K562 (cell line): ENCODE measurements around the gene CTIF. TPM values are rescaled to one million over a fixed set of nuclear protein-coding genes. Genes with fewer than 3 reads are reported as not detected.

Source experiments
- ATAC-seq: fragments of 200-7000 bp; cut with Tn5 transposase; 3 replicates; pipeline ENCODE4 v1.9.1; 2020; ENCODE audit warnings: moderate library complexity
- BruUV-seq: library from RNA; stranded (reverse); fragments of 400-500 nt; replicated peaks from 2 replicates; lab custom pipeline; 2021; lab: Mats Ljungman, UMichigan
- CTCF ChIA-PET: fragments of 300-600 bp; formaldehyde crosslinking; extraction: SDS; loops from one replicate; lab custom pipeline; 2021; ENCODE audit warnings: low intra/inter-chr PET ratio; lab: Yijun Ruan, JAX
- POLR2A ChIA-PET: fragments of 300-600, 350-650 bp; sonication (Branson Sonifier 250); formaldehyde crosslinking; extraction: SDS; loops from one replicate; lab custom pipeline; 2021; ENCODE audit warnings: antibody characterized with exemption, inconsistent platforms; lab: Yijun Ruan, JAX
- DNase-seq, 4 experiments: peaks; one replicate each; pipeline versions ENCODE4 v3.0.0 to v3.0.0-alpha.2; 2011 to 2018; ENCODE audit warnings: low spot score in 3 of 4, mixed read lengths in 3 of 4; ENCODE audit errors: extremely low read depth in 1 of 4
- FAIRE-seq: peaks from 2 replicates; lab custom pipeline; 2011; peaks lifted over from hg19 to GRCh38; lab: Jason Lieb, UNC
- H2AFZ ChIP-seq: 2 replicates; pipeline ENCODE4 v1.6.0; 2011; ENCODE audit warnings: low read depth, low read length, control low read depth, inconsistent platforms
- H3K27ac ChIP-seq: fragments of 200-600 bp; 3 replicates; pipeline ENCODE4 v1.8.0; 2011; ENCODE audit warnings: low read depth, mild to moderate bottlenecking, control low read depth, inconsistent platforms, low read length, moderate library complexity, mixed read lengths; ENCODE audit errors: extremely low read depth
- H3K27me3 ChIP-seq, 2 experiments: fragments of 300-600 bp in 1 of 2; 2 replicates in 1 of 2; 3 replicates in 1 of 2; pipeline versions ENCODE4 v1.6.0 to v1.8.0; 2011; ENCODE audit warnings: inconsistent platforms in 2 of 2, low read length in 2 of 2, mild to moderate bottlenecking in 1 of 2, mixed read lengths in 1 of 2, moderate library complexity in 1 of 2; ENCODE audit not compliant: control insufficient read depth in 2 of 2, insufficient read depth in 2 of 2
- H3K36me3 ChIP-seq: fragments of 300-600 bp; 3 replicates; pipeline ENCODE4 v1.8.0; 2011; ENCODE audit warnings: mild to moderate bottlenecking, low read length, inconsistent platforms; ENCODE audit not compliant: control insufficient read depth, insufficient read depth
- H3K4me1 ChIP-seq, 2 experiments: fragments of 200-600 bp in 1 of 2; replicated peaks in 1 of 2; 2 replicates in 1 of 2; 3 replicates in 1 of 2; pipeline versions ENCODE4 v1.5.1 to v1.8.0; 2011; ENCODE audit warnings: inconsistent platforms in 2 of 2, low read length in 2 of 2, mild to moderate bottlenecking in 1 of 2, mixed read lengths in 1 of 2, moderate library complexity in 1 of 2; ENCODE audit not compliant: control insufficient read depth in 2 of 2, insufficient read depth in 2 of 2
- H3K4me2 ChIP-seq: 2 replicates; pipeline ENCODE4 v1.6.1; 2011; ENCODE audit warnings: low read length, control low read depth, inconsistent platforms, mixed read lengths; ENCODE audit not compliant: insufficient read depth
- H3K4me3 ChIP-seq: fragments of 200-600 bp; sonication (generic), shearing (Covaris generic); 2 replicates; pipeline ENCODE4 v1.5.1; 2016; ENCODE audit warnings: control low read depth, inconsistent platforms
- H3K79me2 ChIP-seq: fragments of 200-600 bp; 3 replicates; pipeline ENCODE4 v1.8.0; 2011; ENCODE audit warnings: low read length, inconsistent platforms; ENCODE audit not compliant: control insufficient read depth, insufficient read depth
- H3K9ac ChIP-seq, 2 experiments: 2 replicates each; pipeline versions ENCODE4 v1.6.0 to v1.6.1; 2011; ENCODE audit warnings: low read depth in 2 of 2, low read length in 2 of 2, control low read depth in 1 of 2, inconsistent platforms in 1 of 2, mild to moderate bottlenecking in 1 of 2, mixed read lengths in 1 of 2; ENCODE audit not compliant: insufficient read depth in 1 of 2
- H3K9me1 ChIP-seq: one replicate; pipeline ENCODE4 v1.6.0; 2011; ENCODE audit warnings: inconsistent platforms, mild to moderate bottlenecking, low read length, moderate library complexity; ENCODE audit not compliant: control insufficient read depth, insufficient read depth
- H3K9me3 ChIP-seq: replicated peaks from 2 replicates; pipeline ENCODE4 v1.5.1; 2011; ENCODE audit warnings: low read depth, low read length, inconsistent platforms; ENCODE audit not compliant: control insufficient read depth, insufficient read depth
- H4K20me1 ChIP-seq: replicated peaks from 2 replicates; pipeline ENCODE4 v1.6.1; 2011; ENCODE audit warnings: low read length, inconsistent platforms, mixed read lengths; ENCODE audit not compliant: control insufficient read depth, insufficient read depth
- ATF6 ChIP-seq: sonication (generic); formaldehyde crosslinking; IDR thresholded peaks from 2 replicates; pipeline ENCODE4 v1.4.0; 2020; ENCODE audit warnings: mild to moderate bottlenecking, missing genetic modification reagents
- CBFA2T3 ChIP-seq: fragments of 450-650 bp; IDR thresholded peaks from 2 replicates; pipeline ENCODE4 v1.6.1; 2017
- CREM ChIP-seq: IDR thresholded peaks from 2 replicates; pipeline ENCODE4 v1.6.1; 2014; ENCODE audit warnings: antibody characterized with exemption, low read depth
- E2F5 ChIP-seq: sonication (generic); formaldehyde crosslinking; IDR thresholded peaks from 2 replicates; pipeline ENCODE4 v1.8.0; 2022; ENCODE audit warnings: mild to moderate bottlenecking, missing genetic modification reagents
- ETV1 ChIP-seq: fragments of 450-650 bp; conservative IDR thresholded peaks from 2 replicates; pipeline ENCODE4 v1.6.1; 2016; ENCODE audit warnings: missing genetic modification characterization, control low read depth, low read depth, missing compliant biosample characterization
- HMGN3 ChIP-seq: IDR thresholded peaks from 2 replicates; pipeline ENCODE4 v1.6.1; 2011; ENCODE audit warnings: borderline replicate concordance, low read depth, mild to moderate bottlenecking, mixed read lengths, low read length; ENCODE audit not compliant: insufficient read length; ENCODE audit errors: extremely low read depth
- JUN ChIP-seq, 2 experiments: sonication (generic) in 1 of 2; formaldehyde crosslinking in 1 of 2; IDR thresholded peaks; 2 replicates each; pipeline versions ENCODE4 v1.6.1 to v1.8.0; 2012 to 2022; ENCODE audit warnings: borderline replicate concordance in 2 of 2, mild to moderate bottlenecking in 2 of 2, improper control_type of control experiment in 1 of 2, low read depth in 1 of 2, low read length in 1 of 2, missing genetic modification reagents in 1 of 2
- MNT ChIP-seq, 2 experiments: fragments of 450-650 bp; conservative IDR thresholded peaks; 2 replicates each; pipeline ENCODE4 v1.6.1; 2017; ENCODE audit warnings: mild to moderate bottlenecking in 2 of 2, moderate library complexity in 2 of 2
- NKRF ChIP-seq: fragments of 450-650 bp; IDR thresholded peaks from 2 replicates; pipeline ENCODE4 v1.6.1; 2016; ENCODE audit warnings: borderline replicate concordance
- PREB ChIP-seq: sonication (generic); formaldehyde crosslinking; IDR thresholded peaks from 2 replicates; pipeline ENCODE4 v1.8.1; 2023; ENCODE audit warnings: mild to moderate bottlenecking, missing genetic modification reagents
- ZNF551 ChIP-seq: fragments of 250-450 bp; sonication (Bioruptor Pico); IDR thresholded peaks from 2 replicates; pipeline ENCODE4 v1.5.0; 2021; ENCODE audit warnings: mild to moderate bottlenecking, moderate library complexity
- ZNF699 ChIP-seq: fragments of 250-450 bp; sonication (Bioruptor Pico); IDR thresholded peaks from 2 replicates; pipeline ENCODE4 v1.8.0; 2021; ENCODE audit warnings: mild to moderate bottlenecking, moderate library complexity; ENCODE audit not compliant: insufficient replicate concordance
- WGBS: fragments of 100-300 bp; shearing (Covaris generic); methylation state at CpG from one replicate; pipeline ENCODE4 v1.1.6; 2016; ENCODE audit warnings: low coverage, mixed read lengths; ENCODE audit not compliant: insufficient coverage; ENCODE audit errors: missing lambda C conversion rate; 5-methylcytosine and 5-hydroxymethylcytosine counted together
- in situ Hi-C: fragments of 300-500 bp; cut with MboI; formaldehyde crosslinking; loops from 4 replicates; pipeline ENCODE4 v1.15.0; 2018; ENCODE audit warnings: inconsistent platforms, mixed read lengths
- intact Hi-C: fragments of 100-400 bp; cut with micrococcal nuclease; formaldehyde crosslinking; loops from 2 replicates; pipeline ENCODE4 v1.14.2; 2022
- polyA plus RNA-seq, 8 experiments: library from polyadenylated mRNA; depleted of rRNA in 4 of 8; stranded (reverse) in 5 of 8; unstranded in 3 of 8; fragments of >200 nt; fragmentation: Nextera tagmentation in 2 of 8; fragmentation: Illumina TruSeq in 1 of 8; extraction: Ambion mirVana in 2 of 8; extraction: Trizol in 1 of 8; gene quantifications; 2 replicates each; pipeline versions ENCODE4 v1.2.1 to v1.2.3, GENCODE V29; 2011 to 2014; ENCODE audit warnings: inconsistent platforms in 1 of 8, missing spikeins in 1 of 8
- total RNA-seq, 7 experiments: library from RNA; depleted of rRNA in 6 of 7; stranded (reverse); fragments of >200 nt in 6 of 7; fragmentation: Illumina TruSeq in 2 of 7; extraction: Trizol in 2 of 7; gene quantifications; 2 replicates each; pipeline versions ENCODE4 v1.2.1 to v1.2.3, GENCODE V29; 2011 to 2021; ENCODE audit warnings: low replicate concordance in 1 of 7

The CTIF gene
- total and polyA plus RNA-seq, 9 of the 15 experiments (the other 6 are each of a cell fraction or from before 2014, with no cell fraction given), result 0.17 to 11.5 (median 2.2) TPM

- no peak overlapping the region for H3K27ac ChIP-seq
- no peak for TF ChIP-seq E2F5 (CRISPR knock-in tag)
- no peak for TF ChIP-seq ETV1 (tag)
- TF ChIP-seq ZNF551 (CRISPR knock-in tag), result no peak
- no peak for TF ChIP-seq MNT (conservative IDR thresholded peaks at IDR 0.05)
- no peak for TF ChIP-seq NKRF
- TF ChIP-seq ZNF699 (CRISPR knock-in tag), result no peak
- no peak for TF ChIP-seq CBFA2T3
- no peak for TF ChIP-seq ATF6 (CRISPR knock-in tag)
- TF ChIP-seq JUN (IDR thresholded peaks at IDR 0.05; ENCODE audit: borderline replicate concordance, low read depth, low read length), result no peak
- TF ChIP-seq JUN (CRISPR knock-in tag; IDR thresholded peaks at IDR 0.05; ENCODE audit: borderline replicate concordance), result no peak
- no peak for TF ChIP-seq PREB (CRISPR knock-in tag)
- TF ChIP-seq CREM, result no peak
- no peak for TF ChIP-seq HMGN3
- FAIRE-seq (no peak), ATAC-seq (no peak), DNase-seq (no peak)
- H4K20me1 ChIP-seq, result 0 out of 2 replicates have a peak, but pooled peaks cover 3% of the 10 kb centered on the region
- H3K4me2 ChIP-seq, result no peak overlapping the region
- no peaks in the 10 kb centered on the region for H3K79me2 ChIP-seq
- no peak overlapping the region for H3K9ac ChIP-seq
- no peaks in the 10 kb centered on the region for H3K9me3 ChIP-seq
- intact Hi-C loops, result loop anchor here (10.0 kb wide), 1 partner anchor 108 kb away; no protein-coding TSS in a partner anchor
- H3K36me3 ChIP-seq, result no peaks in the 10 kb centered on the region
- no peak overlapping the region for H3K4me3 ChIP-seq
- CTCF ChIA-PET, result no interaction called here
- BruUV-seq, result no TSS peak
- no peaks in the 10 kb centered on the region for H3K27me3 ChIP-seq
- H3K9me1 ChIP-seq, result no peaks in the 10 kb centered on the region
- H3K4me1 ChIP-seq, result peaks cover 8 to 31% of the 10 kb centered on the region in 2 experiments
- in situ Hi-C loops, result no loop called here
- POLR2A ChIA-PET, result interaction anchor here (0.6 kb wide), 1 partner anchor 102 kb away, joined by 4 read pairs; no protein-coding TSS in a partner anchor
- WGBS, result 43% methylated on average over 17 of the region's 22 CpGs
- no peak overlapping the region for H2AFZ ChIP-seq
Measured at GRCh38 chr18:48892146-48892855, 353.5 kb downstream of the CTIF start.
